ENCODE data around the gene MYL9. TPM values are rescaled to one million over a fixed set of nuclear protein-coding genes. Genes with fewer than 3 reads are reported as not detected.
A peak's percentile ranks its signal among the peaks of the same experiment; 100 is the strongest.

MYL9 gene
- total and polyA plus RNA-seq, 2 donors (not counting 1 experiment from before 2014, with no cell fraction given) = 0.78 to 3.5 TPM

DNA sequence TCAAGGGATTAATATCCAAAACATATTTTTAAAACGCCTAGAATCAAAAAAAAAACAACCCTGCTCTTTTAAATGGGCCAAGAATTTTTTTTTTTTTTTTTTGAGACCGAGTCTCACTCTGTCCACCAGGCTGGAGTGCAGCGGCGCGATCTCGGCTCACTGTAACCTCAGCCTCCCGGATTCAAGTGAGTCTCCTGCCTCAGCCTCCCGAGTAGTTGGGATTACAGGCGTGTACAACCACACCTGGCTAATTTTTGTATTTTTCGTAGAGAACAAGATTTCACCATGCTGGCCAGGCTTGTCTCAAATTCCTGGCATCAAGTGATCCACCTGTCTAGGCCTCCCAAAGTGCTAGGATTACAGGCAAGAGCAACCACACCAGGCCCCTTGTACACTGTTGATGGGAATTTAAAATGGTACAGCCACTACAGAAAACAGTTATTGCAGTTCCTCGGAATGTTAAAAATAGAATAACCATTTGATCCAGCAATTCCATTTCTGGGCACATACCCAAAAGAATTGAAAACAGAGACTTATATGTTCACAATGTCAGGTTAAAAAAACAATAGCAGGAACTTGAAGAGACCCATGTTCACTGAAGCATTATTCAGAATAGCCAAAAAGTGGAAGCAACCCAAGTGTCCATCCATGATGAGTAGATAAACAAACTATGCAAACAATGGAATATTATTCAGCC, 3.1 kb upstream of the MYL9 start:
- Histone ChIP-seq H4K20me1 (ENCODE audit: control insufficient read depth, insufficient read depth, low read length, poor library complexity, severe bottlenecking) (no peaks in the 10 kb centered on the region), H3K27ac (ENCODE audit: low read length in 2 of 2) (no peak overlapping the region), H3K36me3 (replicated peaks in 1 of 2; ENCODE audit: control extremely low read depth in 1 of 2, control insufficient read depth in 1 of 2, extremely low read depth in 1 of 2, insufficient read depth in 2 of 2, low read length in 1 of 2) (no peaks in the 10 kb centered on the region), H3K9ac (ENCODE audit: low read length) (no peak overlapping the region), H2AFZ (ENCODE audit: insufficient read depth, low read depth, low read length, poor library complexity, severe bottlenecking) (no peak overlapping the region), H3K4me3 (ENCODE audit: control extremely low read depth in 1 of 5, extremely low read depth in 1 of 5, insufficient read depth in 1 of 5, low read depth in 2 of 5, low read length in 4 of 5) (no peak overlapping the region), H3K4me1 (ENCODE audit: control insufficient read depth in 2 of 2, insufficient read depth in 2 of 2, low read length in 2 of 2) (peaks cover 9 to 15% of the 10 kb centered on the region in 2 donors), H3K4me2 (replicated peaks; ENCODE audit: low read depth, low read length, poor library complexity, severe bottlenecking) (no peak overlapping the region), H3K79me2 (ENCODE audit: control insufficient read depth, insufficient read depth, low read length) (peaks cover 3% of the 10 kb centered on the region), H3K27me3 (replicated peaks in 1 of 4; ENCODE audit: control extremely low read depth in 1 of 4, control insufficient read depth in 3 of 4, insufficient read depth in 4 of 4, low read length in 3 of 4) (peaks cover 0 to 3% (median 0%) of the 10 kb centered on the region in 4 experiments), H3K9me3 (ENCODE audit: control extremely low read depth in 1 of 3, control insufficient read depth in 2 of 3, insufficient read depth in 1 of 3, low read length in 2 of 3) (no peaks in the 10 kb centered on the region)
- WGBS (ENCODE audit: insufficient coverage) = 97% methylated on average over 10 of the region's 11 CpGs
- H3K4me1 Mint-ChIP-seq = peaks cover 3% of the 10 kb centered on the region
- intact Hi-C loops (cut with micrococcal nuclease) = no loop called here
- TF ChIP-seq EZH2 (IDR thresholded peaks at IDR 0.05; ENCODE audit: borderline replicate concordance, insufficient read depth, low read depth, low read length, poor library complexity, severe bottlenecking) = no peak
- TF ChIP-seq, protein P1, sequence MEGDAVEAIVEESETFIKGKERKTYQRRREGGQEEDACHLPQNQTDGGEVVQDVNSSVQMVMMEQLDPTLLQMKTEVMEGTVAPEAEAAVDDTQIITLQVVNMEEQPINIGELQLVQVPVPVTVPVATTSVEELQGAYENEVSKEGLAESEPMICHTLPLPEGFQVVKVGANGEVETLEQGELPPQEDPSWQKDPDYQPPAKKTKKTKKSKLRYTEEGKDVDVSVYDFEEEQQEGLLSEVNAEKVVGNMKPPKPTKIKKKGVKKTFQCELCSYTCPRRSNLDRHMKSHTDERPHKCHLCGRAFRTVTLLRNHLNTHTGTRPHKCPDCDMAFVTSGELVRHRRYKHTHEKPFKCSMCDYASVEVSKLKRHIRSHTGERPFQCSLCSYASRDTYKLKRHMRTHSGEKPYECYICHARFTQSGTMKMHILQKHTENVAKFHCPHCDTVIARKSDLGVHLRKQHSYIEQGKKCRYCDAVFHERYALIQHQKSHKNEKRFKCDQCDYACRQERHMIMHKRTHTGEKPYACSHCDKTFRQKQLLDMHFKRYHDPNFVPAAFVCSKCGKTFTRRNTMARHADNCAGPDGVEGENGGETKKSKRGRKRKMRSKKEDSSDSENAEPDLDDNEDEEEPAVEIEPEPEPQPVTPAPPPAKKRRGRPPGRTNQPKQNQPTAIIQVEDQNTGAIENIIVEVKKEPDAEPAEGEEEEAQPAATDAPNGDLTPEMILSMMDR (IDR thresholded peaks at IDR 0.05) = no peak
- H3K4me3 Mint-ChIP-seq = no peak overlapping the region
- POLR2A ChIA-PET = no interaction called here
- no peaks in the 10 kb centered on the region for H3K9me3 Mint-ChIP-seq (ENCODE audit: insufficient read depth)
- no peak for ATAC-seq (ENCODE audit: low read depth)
- CTCF ChIA-PET = interaction anchor here (0.7 to 1.3 kb wide), 4 partner anchors 9 to 299 kb away, joined by 3 to 6 read pairs (median 4); no protein-coding TSS in a partner anchor
- H3K27ac Mint-ChIP-seq = no peak overlapping the region
- DNase-seq = no peak
- no peaks in the 10 kb centered on the region for H3K27me3 Mint-ChIP-seq

DNA sequence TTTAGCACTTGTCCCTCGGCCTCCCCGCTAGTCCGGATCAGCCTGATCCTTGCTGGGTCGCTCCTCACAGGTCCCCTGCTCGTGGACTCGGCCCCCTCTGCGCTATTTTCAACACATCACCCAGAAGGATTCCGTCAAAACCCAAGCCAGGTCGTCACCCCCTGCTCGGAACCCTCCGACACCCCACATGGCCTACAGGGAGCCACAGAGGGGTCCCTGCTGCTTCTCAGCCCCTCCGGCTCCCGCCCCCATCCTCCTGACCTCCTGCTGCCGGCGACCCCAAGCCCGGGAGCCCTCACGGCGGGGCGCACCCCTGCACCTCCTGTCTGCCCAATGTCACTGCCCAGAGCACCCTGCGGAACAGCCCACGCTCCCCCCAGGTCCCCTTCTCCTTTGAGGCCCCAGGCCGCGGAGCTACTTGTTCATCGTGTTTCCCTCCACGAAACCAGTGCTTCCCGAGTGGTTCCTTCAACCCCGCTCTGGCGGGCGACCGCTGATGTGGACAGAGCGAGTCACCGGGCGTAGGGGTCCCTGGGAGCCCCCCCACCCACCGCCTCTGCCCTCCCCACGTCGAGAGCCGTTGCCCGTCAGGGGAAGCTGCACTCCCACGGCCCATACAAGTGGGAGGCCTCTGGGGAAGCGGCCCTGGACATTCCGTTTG, 638 bp upstream of the MYL9 start:
- no peaks in the 10 kb centered on the region for H3K36me3 ChIP-seq (replicated peaks in 1 of 2; ENCODE audit: control extremely low read depth in 1 of 2, control insufficient read depth in 1 of 2, extremely low read depth in 1 of 2, insufficient read depth in 2 of 2, low read length in 1 of 2)
- 71% methylated on average over 38 of the region's 41 CpGs for WGBS (ENCODE audit: insufficient coverage)
- Mint-ChIP-seq H3K9me3 (ENCODE audit: insufficient read depth) (no peaks in the 10 kb centered on the region), H3K27me3 (no peaks in the 10 kb centered on the region), H3K4me1 (peaks cover 3% of the 10 kb centered on the region), H3K4me3 (peak overlapping the region; percentile 74), H3K27ac (peak overlapping the region; percentile 53)
- ChIA-PET CTCF (interaction anchor here (1.3 kb wide), 1 partner anchor 64 kb away, joined by 4 read pairs; the partner anchor contains the start of gene RAB5IF), POLR2A (no interaction called here)
- H3K4me3 ChIP-seq (ENCODE audit: control extremely low read depth in 1 of 5, extremely low read depth in 1 of 5, insufficient read depth in 1 of 5, low read depth in 2 of 5, low read length in 4 of 5) = peak overlapping the region in 4 of 5 experiments; percentile 28 to 58 (median 46)
- H3K9ac ChIP-seq (ENCODE audit: low read length) = peak overlapping the region; percentile 63
- H3K4me2 ChIP-seq (replicated peaks; ENCODE audit: low read depth, low read length, poor library complexity, severe bottlenecking) = peak overlapping the region; percentile 82
- peak overlapping the region; percentile 87 for H2AFZ ChIP-seq (ENCODE audit: insufficient read depth, low read depth, low read length, poor library complexity, severe bottlenecking)
- no peak for DNase-seq
- intact Hi-C loops (cut with micrococcal nuclease) = no loop called here
- H3K27me3 ChIP-seq (replicated peaks in 1 of 4; ENCODE audit: control extremely low read depth in 1 of 4, control insufficient read depth in 3 of 4, insufficient read depth in 4 of 4, low read length in 3 of 4) = peaks cover 0 to 3% (median 0%) of the 10 kb centered on the region in 4 experiments
- no peaks in the 10 kb centered on the region for H3K9me3 ChIP-seq (ENCODE audit: control extremely low read depth in 1 of 3, control insufficient read depth in 2 of 3, insufficient read depth in 1 of 3, low read length in 2 of 3)
- peak overlapping the region in 1 of 2 donors; percentile 57 for H3K27ac ChIP-seq (ENCODE audit: low read length in 2 of 2)
- ATAC-seq (ENCODE audit: low read depth) = no peak
- no peaks in the 10 kb centered on the region for H4K20me1 ChIP-seq (ENCODE audit: control insufficient read depth, insufficient read depth, low read length, poor library complexity, severe bottlenecking)
- H3K79me2 ChIP-seq (ENCODE audit: control insufficient read depth, insufficient read depth, low read length) = peaks cover 3% of the 10 kb centered on the region
- peaks cover 9 to 15% of the 10 kb centered on the region in 2 donors for H3K4me1 ChIP-seq (ENCODE audit: control insufficient read depth in 2 of 2, insufficient read depth in 2 of 2, low read length in 2 of 2)
- TF ChIP-seq, protein P1 (IDR thresholded peaks at IDR 0.05) = no peak
- no peak for TF ChIP-seq EZH2 (IDR thresholded peaks at IDR 0.05; ENCODE audit: borderline replicate concordance, insufficient read depth, low read depth, low read length, poor library complexity, severe bottlenecking)

Data from B cell (primary cell).